Neural progenitor cell (in vitro differentiated cells): ENCODE data around the gene TEX9. TPM values are rescaled to one million over a fixed set of nuclear protein-coding genes. Genes with fewer than 3 reads are reported as not detected.

ENCODE experiments used
- DNase-seq: peaks from one replicate; pipeline ENCODE4 v3.0.0-alpha.2; 2016; ENCODE audit warnings: low spot score
- H2AFZ ChIP-seq: fragments of 200-600 bp; sonication (generic); replicated peaks from 2 replicates; pipeline ENCODE4 v1.6.1; 2016; ENCODE audit warnings: antibody characterized with exemption
- H3F3A ChIP-seq: fragments of 200-600 bp; sonication (generic); 2 replicates; pipeline ENCODE4 v1.6.1; 2016; ENCODE audit warnings: antibody characterized with exemption, low read depth
- H3K27ac ChIP-seq: fragments of 200-600 bp; sonication (generic); 2 replicates; pipeline ENCODE4 v1.5.1; 2016; ENCODE audit warnings: mild to moderate bottlenecking
- H3K27me3 ChIP-seq: fragments of 200-600 bp; sonication (generic); 2 replicates; pipeline ENCODE4 v1.6.1; 2016; ENCODE audit warnings: mild to moderate bottlenecking, moderate library complexity
- H3K36me3 ChIP-seq: fragments of 200-600 bp; sonication (generic); 2 replicates; pipeline ENCODE4 v1.5.1; 2016
- H3K4me1 ChIP-seq: fragments of 200-600 bp; sonication (generic); 2 replicates; pipeline ENCODE4 v1.6.1; 2016; ENCODE audit warnings: mixed run types
- H3K4me2 ChIP-seq: fragments of 200-600 bp; sonication (generic); 2 replicates; pipeline ENCODE4 v1.6.1; 2016
- H3K4me3 ChIP-seq: fragments of 200-600 bp; sonication (generic); 2 replicates; pipeline ENCODE4 v1.5.1; 2016
- H3K79me2 ChIP-seq: fragments of 200-600 bp; sonication (generic); 2 replicates; pipeline ENCODE4 v1.6.1; 2016; ENCODE audit warnings: low read depth
- H3K9ac ChIP-seq: fragments of 200-600 bp; sonication (generic); 2 replicates; pipeline ENCODE4 v1.6.1; 2016
- H3K9me3 ChIP-seq: fragments of 200-600 bp; sonication (generic); 2 replicates; pipeline ENCODE4 v1.5.1; 2016; ENCODE audit warnings: low read depth
- H4K20me1 ChIP-seq: fragments of 200-600 bp; sonication (generic); 2 replicates; pipeline ENCODE4 v1.6.1; 2016; ENCODE audit warnings: low read depth
- H3K27ac Mint-ChIP-seq: 3 replicates; pipeline ENCODE4 v1.8.0; 2021; ENCODE audit warnings: mixed read lengths
- H3K27me3 Mint-ChIP-seq: 2 replicates; pipeline ENCODE4 v1.8.0; 2022; ENCODE audit warnings: low read depth, mild to moderate bottlenecking, inconsistent platforms, moderate library complexity, mixed read lengths; ENCODE audit not compliant: insufficient read depth
- H3K36me3 Mint-ChIP-seq: 3 replicates; pipeline ENCODE4 v1.8.0; 2021; ENCODE audit warnings: mixed read lengths
- H3K4me1 Mint-ChIP-seq: 3 replicates; pipeline ENCODE4 v1.8.0; 2021; ENCODE audit warnings: mixed read lengths
- H3K4me3 Mint-ChIP-seq: 3 replicates; pipeline ENCODE4 v1.8.0; 2021; ENCODE audit warnings: mild to moderate bottlenecking, moderate library complexity, mixed read lengths
- H3K9me3 Mint-ChIP-seq: 3 replicates; pipeline ENCODE4 v1.8.0; 2020; ENCODE audit warnings: mixed read lengths
- EZH2 ChIP-seq: fragments of 200-600 bp; sonication (generic); IDR thresholded peaks from 2 replicates; pipeline ENCODE4 v1.6.1; 2017; ENCODE audit warnings: antibody characterized with exemption, mild to moderate bottlenecking, moderate library complexity
- EZH2phosphoT487 ChIP-seq: fragments of 200-600 bp; sonication (generic); IDR thresholded peaks from 2 replicates; pipeline ENCODE4 v1.6.1; 2017; ENCODE audit warnings: antibody characterized with exemption
- total RNA-seq: library from RNA; depleted of rRNA; stranded (reverse); fragments of >200 nt; gene quantifications from 2 replicates; pipeline ENCODE4 v1.2.3, GENCODE V29; 2015; ENCODE audit warnings: low replicate concordance
- TF ChIP-seq, protein P1 (sequence below): fragments of 200-600 bp; sonication (generic); IDR thresholded peaks from 2 replicates; pipeline ENCODE4 v1.5.1; 2017; ENCODE audit warnings: antibody characterized with exemption, mild to moderate bottlenecking

The TEX9 gene
- total RNA-seq, 1 donor from 2014 or later, result 8.1 TPM

GRCh38 chr15:56471440-56472069 is 106.3 kb downstream of the TEX9 start:
- Histone ChIP-seq H3K4me1 (no peaks in the 10 kb centered on the region), H2AFZ (no peak overlapping the region), H3K36me3 (no peaks in the 10 kb centered on the region), H3K4me2 (no peak overlapping the region), H3K9ac (no peak overlapping the region), H4K20me1 (no peaks in the 10 kb centered on the region), H3K4me3 (no peak overlapping the region), H3K27me3 (peaks cover 32% of the 10 kb centered on the region), H3K27ac (no peak overlapping the region), H3K79me2 (no peaks in the 10 kb centered on the region), H3K9me3 (no peaks in the 10 kb centered on the region), H3F3A (no peaks in the 10 kb centered on the region)
- no peak for DNase-seq
- Mint-ChIP-seq H3K9me3 (no peaks in the 10 kb centered on the region), H3K27me3 (no peaks in the 10 kb centered on the region), H3K36me3 (no peaks in the 10 kb centered on the region), H3K4me3 (no peak overlapping the region), H3K4me1 (peaks cover 7% of the 10 kb centered on the region), H3K27ac (no peak overlapping the region)
- TF ChIP-seq EZH2phosphoT487 (no peak), EZH2 (no peak)
- TF ChIP-seq, protein P1, sequence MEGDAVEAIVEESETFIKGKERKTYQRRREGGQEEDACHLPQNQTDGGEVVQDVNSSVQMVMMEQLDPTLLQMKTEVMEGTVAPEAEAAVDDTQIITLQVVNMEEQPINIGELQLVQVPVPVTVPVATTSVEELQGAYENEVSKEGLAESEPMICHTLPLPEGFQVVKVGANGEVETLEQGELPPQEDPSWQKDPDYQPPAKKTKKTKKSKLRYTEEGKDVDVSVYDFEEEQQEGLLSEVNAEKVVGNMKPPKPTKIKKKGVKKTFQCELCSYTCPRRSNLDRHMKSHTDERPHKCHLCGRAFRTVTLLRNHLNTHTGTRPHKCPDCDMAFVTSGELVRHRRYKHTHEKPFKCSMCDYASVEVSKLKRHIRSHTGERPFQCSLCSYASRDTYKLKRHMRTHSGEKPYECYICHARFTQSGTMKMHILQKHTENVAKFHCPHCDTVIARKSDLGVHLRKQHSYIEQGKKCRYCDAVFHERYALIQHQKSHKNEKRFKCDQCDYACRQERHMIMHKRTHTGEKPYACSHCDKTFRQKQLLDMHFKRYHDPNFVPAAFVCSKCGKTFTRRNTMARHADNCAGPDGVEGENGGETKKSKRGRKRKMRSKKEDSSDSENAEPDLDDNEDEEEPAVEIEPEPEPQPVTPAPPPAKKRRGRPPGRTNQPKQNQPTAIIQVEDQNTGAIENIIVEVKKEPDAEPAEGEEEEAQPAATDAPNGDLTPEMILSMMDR, result no peak

DNA sequence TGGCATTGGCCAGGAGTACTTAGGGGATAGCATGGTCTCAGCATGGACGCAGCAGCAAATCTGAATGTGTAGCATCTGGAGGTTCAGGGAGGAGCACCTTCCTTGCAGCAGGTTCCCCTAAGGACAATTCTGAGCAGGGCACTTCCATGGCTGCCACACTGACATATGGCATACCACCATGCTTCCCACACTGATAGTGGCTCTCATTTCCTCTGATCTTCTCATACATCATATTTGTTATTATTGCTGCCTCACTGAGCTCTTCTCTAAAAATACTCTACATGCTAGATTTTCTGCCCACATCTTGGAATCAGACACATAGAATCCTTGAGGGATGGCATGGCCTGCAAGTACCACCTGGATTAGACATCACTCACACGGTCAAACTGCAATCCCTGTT is 107.1 kb downstream of the TEX9 start:
- Histone ChIP-seq H3K36me3 (no peaks in the 10 kb centered on the region), H3K9ac (no peak overlapping the region), H3K4me3 (no peak overlapping the region), H3K27me3 (peaks cover 28% of the 10 kb centered on the region), H4K20me1 (no peaks in the 10 kb centered on the region), H2AFZ (no peak overlapping the region), H3K4me2 (no peak overlapping the region), H3K4me1 (no peaks in the 10 kb centered on the region), H3K27ac (no peak overlapping the region), H3K79me2 (no peaks in the 10 kb centered on the region), H3K9me3 (no peaks in the 10 kb centered on the region), H3F3A (no peaks in the 10 kb centered on the region)
- Mint-ChIP-seq H3K4me1 (peaks cover 7% of the 10 kb centered on the region), H3K27ac (no peak overlapping the region), H3K36me3 (no peaks in the 10 kb centered on the region), H3K27me3 (no peaks in the 10 kb centered on the region), H3K9me3 (no peaks in the 10 kb centered on the region), H3K4me3 (no peak overlapping the region)
- DNase-seq, result no peak
- no peak for TF ChIP-seq EZH2phosphoT487
- no peak for TF ChIP-seq EZH2
- TF ChIP-seq, protein P1, result no peak

GRCh38 chr15:56473017-56473416 is 107.8 kb downstream of the TEX9 start:
- no peak overlapping the region for H3K27ac Mint-ChIP-seq
- H3K4me3 ChIP-seq, result no peak overlapping the region
- H3K79me2 ChIP-seq, result no peaks in the 10 kb centered on the region
- H3K4me1 Mint-ChIP-seq, result peaks cover 7% of the 10 kb centered on the region
- TF ChIP-seq EZH2 (no peak), EZH2phosphoT487 (no peak)
- TF ChIP-seq, protein P1, result no peak
- no peaks in the 10 kb centered on the region for H4K20me1 ChIP-seq
- no peak overlapping the region for H3K27ac ChIP-seq
- H3F3A ChIP-seq, result no peaks in the 10 kb centered on the region
- no peaks in the 10 kb centered on the region for H3K36me3 ChIP-seq
- H3K9me3 Mint-ChIP-seq, result no peaks in the 10 kb centered on the region
- no peaks in the 10 kb centered on the region for H3K4me1 ChIP-seq
- H3K4me2 ChIP-seq, result no peak overlapping the region
- H3K4me3 Mint-ChIP-seq, result no peak overlapping the region
- H2AFZ ChIP-seq, result no peak overlapping the region
- H3K27me3 ChIP-seq, result peaks cover 26% of the 10 kb centered on the region
- DNase-seq, result no peak
- H3K36me3 Mint-ChIP-seq, result no peaks in the 10 kb centered on the region
- H3K9me3 ChIP-seq, result no peaks in the 10 kb centered on the region
- H3K9ac ChIP-seq, result no peak overlapping the region
- no peaks in the 10 kb centered on the region for H3K27me3 Mint-ChIP-seq
